Keratinocyte (primary cell): ENCODE measurements around the gene KCNMA1. TPM values are rescaled to one million over a fixed set of nuclear protein-coding genes. Genes with fewer than 3 reads are reported as not detected.

Experiments used
- DNase-seq: peaks from one replicate; pipeline ENCODE4 v3.0.0-alpha.2; 2011; ENCODE audit warnings: low read depth, missing footprints, low spot score
- FAIRE-seq: peaks from 2 replicates; lab custom pipeline; 2011; peaks lifted over from hg19 to GRCh38; lab: Jason Lieb, UNC
- H2AFZ ChIP-seq: 2 replicates; pipeline ENCODE4 v1.6.0; 2012; ENCODE audit warnings: low read length, control low read depth, inconsistent platforms; ENCODE audit not compliant: control insufficient read depth
- H3K27ac ChIP-seq: 2 replicates; pipeline ENCODE4 v1.5.1; 2011; ENCODE audit warnings: low read length; ENCODE audit not compliant: control insufficient read depth, insufficient read depth
- H3K27me3 ChIP-seq: 3 replicates; pipeline ENCODE4 v1.6.0; 2011; ENCODE audit warnings: low read length; ENCODE audit not compliant: control insufficient read depth, insufficient read depth; ENCODE audit errors: extremely low read depth
- H3K36me3 ChIP-seq, 2 experiments: 2 replicates in 1 of 2; 3 replicates in 1 of 2; pipeline ENCODE4 v1.5.1; 2011; ENCODE audit warnings: low read length in 2 of 2, mild to moderate bottlenecking in 1 of 2; ENCODE audit not compliant: control insufficient read depth in 2 of 2, insufficient read depth in 2 of 2; ENCODE audit errors: extremely low read depth in 1 of 2
- H3K4me1 ChIP-seq: 3 replicates; pipeline ENCODE4 v1.5.1; 2011; ENCODE audit warnings: low read length; ENCODE audit not compliant: control insufficient read depth, insufficient read depth; ENCODE audit errors: extremely low read depth
- H3K4me2 ChIP-seq: 3 replicates; pipeline ENCODE4 v1.6.0; 2011; ENCODE audit warnings: low read depth, low read length; ENCODE audit not compliant: control insufficient read depth, insufficient read depth; ENCODE audit errors: extremely low read depth
- H3K4me3 ChIP-seq, 3 experiments: fragments of 200-600 bp in 1 of 3; sonication (generic) in 1 of 3; 2 replicates in 2 of 3; 3 replicates in 1 of 3; pipeline ENCODE4 v1.5.1; 2011 to 2016; ENCODE audit warnings: low read length in 3 of 3, mild to moderate bottlenecking in 3 of 3, control low read depth in 2 of 3, inconsistent platforms in 1 of 3, low read depth in 1 of 3, mixed read lengths in 1 of 3, mixed run types in 1 of 3, moderate library complexity in 1 of 3; ENCODE audit not compliant: control insufficient read depth in 2 of 3, insufficient read depth in 2 of 3; ENCODE audit errors: extremely low read depth in 1 of 3
- H3K79me2 ChIP-seq: 2 replicates; pipeline ENCODE4 v1.6.0; 2012; ENCODE audit warnings: low read length; ENCODE audit not compliant: control insufficient read depth, insufficient read depth
- H3K9ac ChIP-seq: 3 replicates; pipeline ENCODE4 v1.6.0; 2011; ENCODE audit warnings: low read length; ENCODE audit not compliant: control insufficient read depth, insufficient read depth; ENCODE audit errors: extremely low read depth
- H3K9me1 ChIP-seq: 3 replicates; pipeline ENCODE4 v1.6.0; 2011; ENCODE audit warnings: low read length; ENCODE audit not compliant: control insufficient read depth, insufficient read depth; ENCODE audit errors: extremely low read depth
- H3K9me3 ChIP-seq: 2 replicates; pipeline ENCODE4 v1.5.1; 2012; ENCODE audit warnings: low read depth, low read length; ENCODE audit not compliant: control insufficient read depth
- H4K20me1 ChIP-seq: 3 replicates; pipeline ENCODE4 v1.6.0; 2011; ENCODE audit warnings: low read length; ENCODE audit not compliant: control insufficient read depth, insufficient read depth; ENCODE audit errors: extremely low read depth
- CTCF ChIP-seq, 3 experiments: IDR thresholded peaks in 1 of 3; conservative IDR thresholded peaks in 1 of 3; optimal IDR thresholded peaks in 1 of 3; 2 replicates in 2 of 3; 3 replicates in 1 of 3; pipeline versions ENCODE3 to v1.5.1; 2011; ENCODE audit warnings: low read length in 3 of 3, mild to moderate bottlenecking in 3 of 3, moderate library complexity in 2 of 3, control low read depth in 1 of 3, inconsistent platforms in 1 of 3; ENCODE audit not compliant: insufficient read depth in 2 of 3; ENCODE audit errors: extremely low read depth in 1 of 3
- EZH2 ChIP-seq: IDR thresholded peaks from one replicate; pipeline ENCODE4 v1.6.1; 2012; ENCODE audit warnings: inconsistent platforms, mild to moderate bottlenecking, low read length, moderate library complexity
- dilution Hi-C: fragments of 300-500 bp; cut with MboI; formaldehyde crosslinking; loops from one replicate; pipeline ENCODE4 v1.7.0; 2020; ENCODE audit warnings: low sequenced_read_pairs; ENCODE audit not compliant: extremely low pct_ligation_motif_present
- polyA plus RNA-seq, 5 experiments: library from polyadenylated mRNA; depleted of rRNA in 3 of 5; stranded (reverse) in 3 of 5; stranded (forward) in 1 of 5; unstranded in 1 of 5; fragments of >200 nt; gene quantifications; 1 replicate in 1 of 5; 2 replicates in 3 of 5; 3 replicates in 1 of 5; pipeline versions ENCODE4 v1.2.1 to v1.2.3, GENCODE V29; 2011 to 2012; ENCODE audit warnings: missing spikeins in 2 of 5, low read depth in 1 of 5, low replicate concordance in 1 of 5

Gene KCNMA1
- polyA plus RNA-seq, 1 donor (not counting 4 experiments of a cell fraction or from before 2014, with no cell fraction given): 6.3 TPM

GRCh38 chr10:77566236-77566635, 71.4 kb downstream of the KCNMA1 start:
- no peak for FAIRE-seq
- no peak overlapping the region for H3K9ac ChIP-seq
- TF ChIP-seq CTCF (optimal IDR thresholded peaks at IDR 0.05 in 1 of 3, IDR thresholded peaks at IDR 0.05 in 1 of 3, conservative IDR thresholded peaks at IDR 0.05 in 1 of 3; ENCODE audit: extremely low read depth in 1 of 3, insufficient read depth in 2 of 3, low read length in 3 of 3): no peak
- no peak for TF ChIP-seq EZH2
- H3K27me3 ChIP-seq: no peaks in the 10 kb centered on the region
- H3K79me2 ChIP-seq: no peaks in the 10 kb centered on the region
- DNase-seq: no peak
- no peaks in the 10 kb centered on the region for H3K9me3 ChIP-seq
- H3K4me1 ChIP-seq: peaks cover 10% of the 10 kb centered on the region
- no peaks in the 10 kb centered on the region for H3K9me1 ChIP-seq
- no peak overlapping the region for H2AFZ ChIP-seq
- H3K27ac ChIP-seq: no peak overlapping the region
- no peaks in the 10 kb centered on the region for H4K20me1 ChIP-seq
- peaks cover 0 to 1% of the 10 kb centered on the region in 2 experiments for H3K36me3 ChIP-seq
- no peak overlapping the region for H3K4me3 ChIP-seq
- no peak overlapping the region for H3K4me2 ChIP-seq
- dilution Hi-C loops: no loop called here

- Histone ChIP-seq H2AFZ (no peak overlapping the region), H3K4me3 (no peak overlapping the region), H3K9me3 (no peaks in the 10 kb centered on the region), H3K27ac (no peak overlapping the region), H3K27me3 (no peaks in the 10 kb centered on the region), H3K4me2 (no peak overlapping the region), H3K9ac (no peak overlapping the region), H3K36me3 (peaks cover 0 to 1% of the 10 kb centered on the region in 2 experiments), H4K20me1 (no peaks in the 10 kb centered on the region), H3K4me1 (peaks cover 10% of the 10 kb centered on the region), H3K79me2 (no peaks in the 10 kb centered on the region), H3K9me1 (no peaks in the 10 kb centered on the region)
- DNase-seq (no peak), FAIRE-seq (no peak)
- dilution Hi-C loops: no loop called here
- TF ChIP-seq CTCF (optimal IDR thresholded peaks at IDR 0.05 in 1 of 3, IDR thresholded peaks at IDR 0.05 in 1 of 3, conservative IDR thresholded peaks at IDR 0.05 in 1 of 3; ENCODE audit: extremely low read depth in 1 of 3, insufficient read depth in 2 of 3, low read length in 3 of 3) (no peak), EZH2 (no peak)
Observed at GRCh38 chr10:77565590-77566023, 72.0 kb downstream of the KCNMA1 start.
